Tibial nerve (tissue), 3 donors: ENCODE data around the gene SPOCK1.

Experiments used
- CTCF ChIP-seq, 5 experiments: fragments of 200-600 bp in 3 of 5; fragments of 450-650 bp in 2 of 5; sonication (generic) in 3 of 5; IDR thresholded peaks; one replicate each; pipeline ENCODE4 v1.5.1; 2016 to 2019; ENCODE audit warnings: antibody characterized with exemption in 5 of 5, mild to moderate bottlenecking in 3 of 5, moderate library complexity in 2 of 5
- POLR2A ChIP-seq, 2 donors: fragments of 450-650 bp; IDR thresholded peaks; one replicate each; pipeline ENCODE4 v1.6.1; 2017; ENCODE audit warnings: antibody characterized with exemption in 2 of 2, mild to moderate bottlenecking in 2 of 2, moderate library complexity in 2 of 2

GRCh38 chr5:137336161-137336560 is 163.0 kb downstream of the SPOCK1 start:
- TF ChIP-seq POLR2A (IDR thresholded peaks at IDR 0.05) (no peak), CTCF (IDR thresholded peaks at IDR 0.05) (no peak)
